MG63 (cell line): ENCODE measurements around the gene IFNA17. TPM values are rescaled to one million over a fixed set of nuclear protein-coding genes. Genes with fewer than 3 reads are reported as not detected.
"Not testable (repeated sequence)": the region's sequence is repeated elsewhere in the genome, so short reads cannot be mapped to it uniquely, and the experiment has no call there.

ENCODE experiments used
- DNase-seq: peaks from one replicate; pipeline ENCODE4 v3.0.0-alpha.2; 2020
- H3K27me3 ChIP-seq: fragments of 250-450 bp; sonication (Bioruptor Pico); 2 replicates; pipeline ENCODE4 v1.5.1; 2020; ENCODE audit warnings: mild to moderate bottlenecking, moderate library complexity
- H3K36me3 ChIP-seq: fragments of 250-450 bp; sonication (Bioruptor Pico); 2 replicates; pipeline ENCODE4 v1.5.1; 2020; ENCODE audit warnings: mild to moderate bottlenecking, moderate library complexity
- H3K4me3 ChIP-seq: fragments of 250-450 bp; sonication (Bioruptor Pico); 2 replicates; pipeline ENCODE4 v1.5.1; 2020; ENCODE audit warnings: mild to moderate bottlenecking, moderate library complexity
- H3K9me3 ChIP-seq: fragments of 250-450 bp; sonication (Bioruptor Pico); 2 replicates; pipeline ENCODE4 v1.5.1; 2020; ENCODE audit warnings: mild to moderate bottlenecking, moderate library complexity
- total RNA-seq: library from RNA; depleted of rRNA; stranded (reverse); fragments of >200 nt; shearing (Covaris generic); gene quantifications from 2 replicates; pipeline ENCODE4 v1.2.3, GENCODE V29; 2014; ENCODE audit warnings: low replicate concordance

IFNA17 gene
- total RNA-seq, 1 experiment from 2014 or later, result not detected

GRCh38 chr9:21233258-21233657, 5.2 kb upstream of the IFNA17 start:
- H3K9me3 ChIP-seq, result no peaks in the 10 kb centered on the region; the same call in 1 of the 2 replicates
- no peak for DNase-seq
- H3K36me3 ChIP-seq, result no peaks in the 10 kb centered on the region
- H3K4me3 ChIP-seq, result no peak overlapping the region
- peaks cover 17% of the 10 kb centered on the region for H3K27me3 ChIP-seq

GRCh38 chr9:21217211-21217610, 10.8 kb downstream of the IFNA17 start, which contains the start of gene IFNA16:
Gene IFNA16 (minus strand): TSS chr9:21217311. CDS start chr9:21217305, 6 bp downstream.
- H3K9me3 ChIP-seq, H3K4me3 ChIP-seq, DNase-seq, H3K36me3 ChIP-seq: not testable (repeated sequence)
- peaks cover 50% of the 10 kb centered on the region for H3K27me3 ChIP-seq

- H3K36me3 ChIP-seq, DNase-seq, H3K9me3 ChIP-seq, H3K4me3 ChIP-seq: not testable (repeated sequence)
- H3K27me3 ChIP-seq, result peaks cover 28% of the 10 kb centered on the region
These were observed 14.4 kb downstream of the IFNA17 start for GRCh38 chr9:21213411-21214326.

- peaks cover 25% of the 10 kb centered on the region for H3K27me3 ChIP-seq
- H3K36me3 ChIP-seq, H3K4me3 ChIP-seq, DNase-seq, H3K9me3 ChIP-seq: not testable (repeated sequence)
These were observed 15.9 kb downstream of the IFNA17 start for GRCh38 chr9:21212160-21212559.

- not testable (repeated sequence) for H3K36me3 ChIP-seq
These were observed 17.2 kb downstream of the IFNA17 start for GRCh38 chr9:21210782-21211181.

GRCh38 chr9:21210311-21210710, 17.7 kb downstream of the IFNA17 start:
- no peak overlapping the region for H3K4me3 ChIP-seq
- no peaks in the 10 kb centered on the region for H3K36me3 ChIP-seq
- DNase-seq, result no peak
- H3K9me3 ChIP-seq, result no peaks in the 10 kb centered on the region
- H3K27me3 ChIP-seq, result peaks cover 17% of the 10 kb centered on the region

More at GRCh38 chr9:21210782-21211181, 17.2 kb downstream of the IFNA17 start:
- not testable (repeated sequence) for H3K4me3 ChIP-seq, H3K9me3 ChIP-seq, DNase-seq
- H3K27me3 ChIP-seq, result peaks cover 19% of the 10 kb centered on the region

GRCh38 chr9:21207043-21207442, 21.0 kb downstream of the IFNA17 start, which contains the start of gene IFNA10:
Gene IFNA10 (minus strand): TSS chr9:21207143. CDS start chr9:21207097, 46 bp downstream.
- H3K36me3 ChIP-seq, H3K4me3 ChIP-seq, DNase-seq, H3K9me3 ChIP-seq: not testable (repeated sequence)
- H3K27me3 ChIP-seq, result peaks cover 28% of the 10 kb centered on the region

GRCh38 chr9:21205204-21205603, 22.8 kb downstream of the IFNA17 start:
- Histone ChIP-seq H3K4me3 (no peak overlapping the region), H3K9me3 (peaks cover 8% of the 10 kb centered on the region; the same call in 1 of the 2 replicates), H3K27me3 (peaks cover 39% of the 10 kb centered on the region), H3K36me3 (no peaks in the 10 kb centered on the region)
- DNase-seq, result no peak

GRCh38 chr9:21202105-21202504, 25.9 kb downstream of the IFNA17 start, which contains the start of gene IFNA7:
Gene IFNA7 (minus strand): TSS chr9:21202205. CDS start chr9:21202165, 40 bp downstream.
- H3K27me3 ChIP-seq, result peaks cover 45% of the 10 kb centered on the region
- not testable (repeated sequence) for H3K36me3 ChIP-seq, DNase-seq, H3K9me3 ChIP-seq, H3K4me3 ChIP-seq

GRCh38 chr9:21194867-21195776, 32.9 kb downstream of the IFNA17 start:
- peak; percentile 71 for DNase-seq
- not testable (repeated sequence) for H3K36me3 ChIP-seq, H3K9me3 ChIP-seq
- H3K27me3 ChIP-seq, result peaks cover 27% of the 10 kb centered on the region
- peak overlapping the region; percentile 2 for H3K4me3 ChIP-seq

- H3K36me3 ChIP-seq, DNase-seq, H3K9me3 ChIP-seq: not testable (repeated sequence)
These were observed 40.5 kb downstream of the IFNA17 start, which contains the start of gene IFNA4 for GRCh38 chr9:21187487-21187886. Gene IFNA4 (minus strand): TSS chr9:21187587. CDS start chr9:21187531, 56 bp downstream.

GRCh38 chr9:21182810-21183736, 44.9 kb downstream of the IFNA17 start:
- peak; percentile 58 for DNase-seq
- H3K27me3 ChIP-seq, result peaks cover 11% of the 10 kb centered on the region
- H3K4me3 ChIP-seq, H3K36me3 ChIP-seq, H3K9me3 ChIP-seq: not testable (repeated sequence)

More at GRCh38 chr9:21187487-21187886, 40.5 kb downstream of the IFNA17 start, which contains the start of gene IFNA4:
- H3K27me3 ChIP-seq, result peaks cover 16% of the 10 kb centered on the region
- H3K4me3 ChIP-seq, result not testable (repeated sequence)
